ENCODE data around the gene CMTM8.

The CMTM8 gene

DNA sequence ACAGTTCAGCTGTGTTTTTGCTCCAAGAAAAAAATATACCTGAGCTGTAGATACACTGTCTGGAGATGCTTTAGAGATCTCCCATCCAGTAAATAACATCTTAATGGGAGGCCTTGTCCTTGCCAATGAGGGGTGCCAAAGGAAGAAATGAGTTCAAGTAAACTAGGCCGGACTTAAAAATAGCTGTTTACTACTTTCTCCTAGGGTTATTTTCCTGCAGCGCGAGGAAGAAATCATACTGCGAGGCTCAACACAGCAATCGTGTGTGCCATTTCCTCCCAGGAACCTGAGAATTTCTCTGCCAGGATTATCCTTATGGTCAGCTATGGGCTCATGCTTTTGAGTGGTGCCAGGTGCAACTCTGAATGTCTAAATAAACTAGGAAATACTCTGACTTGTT, 71.9 kb downstream of the CMTM8 start:
- DNase-seq, result no peak

DNA sequence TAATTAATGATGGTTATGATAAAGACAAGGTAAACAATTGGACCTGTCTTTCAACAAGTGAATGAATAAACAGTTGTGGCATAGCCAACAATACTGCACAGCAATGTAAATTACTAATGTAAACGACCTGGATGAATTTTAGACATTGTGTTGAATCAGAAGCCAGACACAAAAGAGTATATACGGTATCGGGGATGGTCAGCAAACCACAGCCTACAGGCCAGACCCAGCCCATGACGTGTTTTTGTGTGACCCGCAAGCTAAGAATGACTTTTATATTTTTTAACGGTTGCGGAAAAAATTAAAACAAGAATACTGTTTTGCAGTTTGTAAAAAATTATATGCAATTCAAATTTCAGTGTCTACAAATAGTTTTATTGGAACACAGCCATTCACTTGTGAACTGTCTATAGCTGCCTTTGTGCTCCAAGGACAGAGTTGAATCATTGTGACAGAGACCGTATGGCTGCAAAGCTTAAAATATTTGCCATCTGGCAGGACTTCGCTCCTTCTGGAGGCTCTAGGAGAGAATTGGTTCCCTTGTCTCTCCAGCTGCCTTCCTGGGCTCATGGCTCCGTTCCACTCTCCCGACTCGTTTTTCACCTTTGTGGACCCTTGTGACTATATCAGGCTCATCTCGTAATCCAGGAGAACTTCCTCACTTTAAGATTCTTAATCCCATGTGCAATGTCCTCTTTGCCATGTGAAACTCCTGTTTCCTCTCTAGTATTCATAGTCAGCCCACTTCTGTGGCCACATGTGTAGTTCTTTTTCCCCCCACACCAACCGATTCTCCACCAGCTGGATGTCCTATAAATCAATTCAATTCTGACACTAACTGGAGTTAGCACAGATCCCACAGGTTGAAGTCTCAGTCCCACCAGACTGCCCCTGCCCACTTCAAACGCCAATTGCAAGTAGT, 72.7 kb downstream of the CMTM8 start:
- no peak for DNase-seq

DNA sequence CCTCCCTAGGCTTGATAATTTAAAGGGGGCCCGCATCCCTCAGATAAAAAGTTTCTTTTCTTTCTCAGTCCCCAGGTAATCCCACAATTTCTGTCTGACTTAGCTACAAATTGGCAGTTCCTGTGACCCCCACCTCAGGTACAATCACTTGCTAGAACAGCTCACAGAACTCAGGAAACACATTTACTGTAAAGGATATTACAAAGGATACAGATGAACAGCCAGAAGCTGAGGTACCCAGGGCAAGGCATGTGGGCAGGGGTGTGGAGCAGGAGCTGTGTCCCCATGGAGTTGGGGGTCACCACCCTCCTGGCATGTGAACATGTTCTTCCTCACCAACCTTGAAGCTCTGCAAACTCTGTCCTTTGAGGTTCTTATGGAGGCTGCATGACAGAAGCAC, 73.8 kb downstream of the CMTM8 start:
- DNase-seq, result no peak

DNA sequence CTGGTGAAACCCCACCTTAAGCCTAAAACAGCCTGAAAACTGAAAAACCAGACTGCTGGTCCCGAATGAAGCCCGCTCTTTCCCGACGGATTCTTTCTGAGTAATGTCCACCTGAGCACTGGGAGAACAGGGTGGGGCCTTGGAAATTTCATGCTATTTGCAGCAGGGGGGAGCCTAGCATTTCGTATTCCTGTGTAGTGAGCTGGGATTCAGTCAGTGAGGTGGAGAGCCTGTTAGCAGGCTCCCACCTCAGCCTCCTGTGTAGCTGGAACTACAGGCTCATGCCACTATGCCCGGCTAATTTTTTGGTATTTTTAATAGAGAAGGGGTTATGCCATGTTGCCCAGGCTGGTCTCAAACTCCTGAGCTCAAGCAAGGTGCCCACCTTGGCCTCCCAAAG, 74.7 kb downstream of the CMTM8 start:
- DNase-seq, result no peak

DNA sequence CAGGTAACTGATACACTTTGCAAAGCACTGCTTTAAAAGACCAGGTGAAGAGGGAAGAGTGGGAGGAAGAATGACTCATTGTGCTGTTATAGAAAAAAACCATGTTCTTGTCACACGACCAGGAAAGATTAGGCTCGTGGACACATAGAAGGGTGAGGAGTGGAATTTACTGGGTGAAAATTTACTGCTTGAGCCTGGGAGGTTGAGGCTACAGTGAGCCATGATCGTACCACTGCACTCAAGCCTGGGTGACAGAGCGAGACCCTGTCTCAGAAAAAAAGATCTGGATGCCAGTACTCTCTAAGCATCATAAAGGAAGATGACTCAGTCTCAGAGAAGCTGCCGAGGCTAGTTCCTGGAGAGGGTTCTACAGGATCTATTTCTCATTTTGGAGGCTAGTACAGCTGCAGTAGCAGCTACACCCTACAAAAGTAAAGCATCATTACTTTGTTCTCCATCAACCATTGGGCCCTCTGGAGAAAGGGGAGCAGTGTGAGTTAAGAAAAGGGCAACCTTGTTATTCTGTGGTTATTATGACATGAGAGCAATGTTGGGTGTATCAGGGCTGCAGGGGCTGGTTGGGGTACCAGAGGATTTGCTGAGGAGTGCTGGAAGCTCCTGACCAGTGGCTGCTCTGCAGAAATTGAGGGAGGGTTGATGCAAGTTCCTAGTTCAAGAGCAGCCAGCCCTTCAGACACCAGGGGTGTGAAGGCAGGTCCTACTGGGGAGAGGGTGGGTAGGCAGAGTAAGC, 75.4 kb downstream of the CMTM8 start:
- no peak for DNase-seq

DNA sequence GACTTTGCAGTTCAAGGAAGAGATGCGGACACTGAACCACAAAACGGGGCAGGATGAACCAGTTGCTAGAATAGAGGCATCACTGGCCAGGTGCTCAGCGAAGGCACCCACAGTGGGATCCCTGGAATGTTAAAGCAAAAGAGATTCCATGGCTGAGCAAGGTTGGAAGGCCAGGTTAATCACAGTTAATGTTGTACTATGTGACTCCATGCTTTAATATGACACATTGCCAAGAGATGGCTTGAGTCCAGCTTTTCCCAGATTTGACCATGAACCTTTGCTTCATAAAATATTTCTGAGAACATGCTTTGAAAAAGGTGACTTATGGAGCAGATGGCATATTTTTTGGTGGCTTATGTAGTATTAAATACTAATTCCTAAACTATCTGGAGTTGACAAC, 77.0 kb downstream of the CMTM8 start:
- DNase-seq, result no peak

DNA sequence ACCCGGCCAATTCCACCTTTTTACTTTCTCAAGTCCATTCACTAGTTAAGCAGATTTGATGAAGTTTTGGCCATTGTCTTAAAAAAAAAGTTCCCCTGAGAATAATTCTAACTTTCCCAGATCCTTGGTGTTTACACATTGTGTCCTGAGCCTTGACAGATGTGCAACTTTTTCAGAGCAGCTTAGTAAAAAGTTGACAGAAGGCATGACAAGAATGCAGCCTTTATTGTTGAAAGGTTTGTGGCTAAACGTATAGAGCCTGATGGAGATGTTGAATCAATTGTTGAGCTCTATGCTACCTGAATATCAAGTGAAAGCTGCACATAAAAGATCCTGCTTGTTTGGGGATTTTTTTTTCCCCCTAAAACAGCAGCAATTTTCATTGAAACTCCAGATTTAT, 77.8 kb downstream of the CMTM8 start:
- DNase-seq, result no peak

DNA sequence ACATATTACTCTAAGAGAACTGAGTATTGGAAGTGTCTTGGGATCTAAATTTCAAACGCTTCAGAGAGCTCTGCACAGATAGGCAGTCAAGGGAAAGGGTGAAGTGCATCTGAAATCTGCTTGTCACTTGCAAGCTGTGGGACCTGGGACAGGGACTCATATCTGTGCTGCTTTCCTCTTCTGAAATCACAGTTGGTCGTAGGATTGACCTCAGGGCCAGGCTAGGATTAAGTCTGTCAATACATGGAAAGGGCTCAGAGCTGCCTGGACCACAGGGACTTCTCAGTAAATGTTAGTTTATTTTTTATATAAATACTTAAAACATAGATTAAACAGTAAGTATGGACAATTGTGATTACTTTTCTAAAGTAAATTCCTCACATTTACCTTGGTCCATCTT, 78.5 kb downstream of the CMTM8 start:
- DNase-seq, result no peak

DNA sequence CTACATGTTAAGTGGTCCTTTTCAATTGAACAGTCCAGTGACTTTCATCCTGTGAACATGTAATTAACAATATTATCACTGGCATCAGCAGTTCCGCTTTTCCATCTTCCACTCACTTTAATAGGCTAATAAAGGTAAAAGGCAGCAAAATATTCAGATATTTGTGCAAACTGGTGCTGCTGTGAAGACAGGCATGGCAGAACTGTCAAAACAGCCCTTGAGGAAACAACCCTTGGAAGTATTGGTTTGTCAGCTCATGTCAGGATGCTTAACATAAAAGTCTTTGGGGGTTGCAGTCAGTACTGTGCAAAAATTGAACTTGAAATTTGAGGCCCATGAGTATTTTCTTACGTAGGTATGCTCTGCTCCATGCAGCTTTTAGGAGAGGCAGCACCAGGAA, 81.1 kb downstream of the CMTM8 start:
- no peak for DNase-seq

DNA sequence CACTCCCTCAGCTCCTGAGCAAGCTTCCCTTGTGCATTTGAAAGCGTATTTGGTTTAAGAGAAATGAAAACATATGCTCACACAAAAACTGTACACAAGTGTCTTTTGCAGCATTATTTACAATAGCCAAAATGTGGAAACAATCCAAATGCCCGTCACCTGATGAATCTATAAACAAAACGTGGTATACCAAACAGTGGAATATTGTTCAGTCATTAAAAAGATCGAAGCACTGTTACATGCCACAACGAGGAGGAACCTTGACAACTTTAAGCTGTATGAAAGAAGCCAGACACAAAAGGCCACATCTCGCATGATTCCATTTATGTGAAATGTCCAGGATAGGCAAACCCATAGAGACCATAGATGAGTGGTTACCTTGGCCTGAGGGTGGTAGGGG, 81.6 kb downstream of the CMTM8 start:
- no peak for DNase-seq

DNA sequence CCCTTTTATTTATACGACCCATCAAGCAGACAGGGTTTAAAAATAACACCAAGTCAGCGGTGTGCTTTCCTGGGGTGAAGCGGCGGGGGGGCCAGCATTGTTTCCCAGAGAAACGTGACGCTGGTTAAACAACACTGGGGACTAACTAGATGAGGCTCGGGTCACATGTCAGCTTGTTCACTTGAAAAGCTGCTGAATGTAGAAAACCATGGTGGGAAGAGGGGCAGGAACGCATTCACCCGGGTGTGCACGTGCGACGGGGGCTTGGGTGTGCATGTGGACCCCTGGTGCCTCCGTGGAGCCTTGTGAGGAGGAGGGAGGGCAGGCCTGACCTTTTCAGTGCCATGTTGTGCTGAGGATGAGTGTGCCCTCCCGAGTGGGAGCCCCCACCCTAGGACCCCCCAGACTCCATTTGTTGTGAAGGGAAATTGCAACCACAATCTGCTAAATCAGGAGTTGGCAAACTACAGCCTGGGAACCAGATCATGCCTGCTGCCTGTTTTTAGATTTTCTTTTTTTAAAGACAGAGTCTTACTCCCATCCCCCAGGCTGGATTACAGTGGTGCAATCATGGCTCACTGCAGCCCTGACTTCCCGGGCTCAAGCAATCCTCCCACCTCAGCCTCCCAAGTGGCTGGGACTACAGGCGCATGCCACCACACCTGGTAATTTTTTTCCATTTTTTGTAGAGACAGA, 82.8 kb downstream of the CMTM8 start:
- DNase-seq, result no peak

DNA sequence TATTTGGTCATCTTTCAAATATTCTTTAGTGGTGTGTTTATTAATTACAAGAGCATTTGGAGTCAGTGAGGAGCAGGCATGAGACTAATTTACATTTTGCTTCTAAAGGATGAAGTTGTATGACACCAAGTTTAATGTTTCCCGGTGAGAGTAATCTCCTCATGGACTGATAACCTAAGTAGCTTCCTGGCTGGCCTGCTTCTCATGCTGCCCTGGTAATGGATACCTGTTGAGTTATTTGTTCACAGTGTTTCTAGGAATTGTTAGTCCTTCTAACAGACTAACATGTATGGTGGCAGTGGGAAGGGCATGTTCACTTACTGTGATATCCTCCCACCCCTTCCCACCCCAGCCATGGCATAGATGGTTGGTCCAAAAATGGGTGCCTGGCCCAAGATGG, 83.8 kb downstream of the CMTM8 start:
- DNase-seq, result no peak

DNA sequence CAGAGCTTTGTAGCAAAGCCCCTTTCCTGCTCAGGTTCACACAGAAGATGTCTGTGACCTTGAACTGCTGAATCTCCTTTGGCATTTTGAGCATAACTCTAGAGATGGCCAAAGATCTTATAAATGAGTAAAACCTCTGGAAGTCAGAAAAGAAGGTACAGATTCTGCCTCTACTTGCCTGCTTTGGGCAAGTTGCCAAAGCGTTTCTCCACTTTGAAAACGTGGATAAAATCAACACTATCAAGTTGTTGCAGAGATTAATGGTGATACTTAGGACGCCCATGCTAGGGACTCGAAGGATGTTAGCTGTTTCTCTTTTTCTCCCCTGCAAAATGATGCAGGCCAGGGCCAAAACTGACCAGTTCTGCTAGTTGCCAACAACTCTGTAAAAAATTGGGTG, 85.1 kb downstream of the CMTM8 start:
- DNase-seq, result no peak

DNA sequence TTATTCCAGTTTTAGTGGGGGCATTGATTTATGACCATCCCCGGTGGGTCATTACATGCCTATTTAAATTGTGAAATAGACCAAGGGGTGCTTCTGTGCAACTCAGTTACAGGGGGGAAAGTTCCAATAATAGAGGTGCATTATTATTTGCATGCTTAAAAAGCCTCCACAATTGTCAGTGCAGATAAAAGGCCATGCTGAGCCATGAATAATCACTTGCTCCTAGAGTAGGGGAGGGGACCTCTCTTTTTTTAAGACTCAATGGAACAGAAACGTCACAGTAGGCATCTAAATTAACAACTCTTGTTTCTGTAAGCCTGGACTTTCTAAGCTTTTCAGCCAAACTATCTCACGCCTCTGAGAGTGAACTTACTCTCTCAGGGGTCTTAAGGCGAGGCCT, 86.7 kb downstream of the CMTM8 start:
- DNase-seq, result no peak

DNA sequence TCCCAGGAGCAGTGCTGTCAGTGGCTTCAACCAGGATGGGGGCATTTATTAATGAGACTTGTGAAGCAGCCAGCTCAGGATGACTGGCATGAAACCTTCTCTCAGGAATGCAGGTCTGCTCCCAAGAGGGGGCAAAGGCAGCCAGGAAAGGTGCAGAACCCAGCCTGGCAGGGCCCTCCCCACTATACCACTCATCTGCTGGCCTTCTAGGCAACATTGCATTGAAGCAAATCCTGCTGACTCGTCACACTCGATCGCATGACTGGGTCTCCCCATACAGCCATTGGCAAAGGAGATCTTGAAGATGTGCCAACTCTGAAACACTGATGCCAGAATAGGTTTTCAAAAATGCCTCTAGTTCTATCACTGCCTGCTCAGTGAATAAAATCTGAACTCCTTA, 87.4 kb downstream of the CMTM8 start:
- no peak for DNase-seq

DNA sequence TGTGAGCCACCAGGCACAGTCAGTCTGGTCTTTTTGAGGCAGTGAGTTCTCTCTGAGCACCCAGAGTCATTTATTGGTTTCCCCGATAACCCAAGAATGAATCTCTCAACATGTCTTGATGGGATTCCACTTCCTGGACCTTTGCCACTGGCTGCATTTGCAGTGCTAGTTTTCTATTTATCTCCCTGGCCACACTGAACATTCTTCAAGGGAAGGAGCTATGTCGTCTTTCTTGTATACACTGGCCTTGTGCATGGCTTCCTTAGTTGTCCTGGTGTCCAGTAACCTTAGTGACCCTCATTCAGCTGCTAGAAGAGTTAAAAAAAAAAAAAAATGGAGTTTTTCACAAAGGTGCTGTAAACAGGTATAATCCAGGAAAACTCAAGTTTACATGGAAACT, 88.3 kb downstream of the CMTM8 start:
- no peak for DNase-seq

DNA sequence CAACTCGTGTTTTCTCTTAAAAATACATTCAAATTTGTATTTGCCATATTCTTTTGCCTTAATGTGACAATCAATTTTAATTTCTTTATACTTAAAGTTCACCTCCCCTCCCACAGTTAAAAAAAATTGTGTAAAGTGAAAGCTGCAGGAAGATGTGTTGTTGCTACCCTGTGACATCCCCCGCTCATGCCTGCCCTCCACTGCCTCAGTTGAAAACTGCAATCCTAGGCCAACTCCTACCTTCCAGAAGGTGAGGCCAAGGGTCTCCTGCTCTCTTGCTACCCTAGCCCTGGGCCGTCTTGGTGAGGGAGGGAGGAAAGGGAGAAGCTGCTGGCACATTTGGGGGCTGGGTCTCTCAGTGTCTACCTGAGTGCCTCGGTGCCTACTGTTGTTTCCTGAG, 96.2 kb downstream of the CMTM8 start:
- no peak for DNase-seq

DNA sequence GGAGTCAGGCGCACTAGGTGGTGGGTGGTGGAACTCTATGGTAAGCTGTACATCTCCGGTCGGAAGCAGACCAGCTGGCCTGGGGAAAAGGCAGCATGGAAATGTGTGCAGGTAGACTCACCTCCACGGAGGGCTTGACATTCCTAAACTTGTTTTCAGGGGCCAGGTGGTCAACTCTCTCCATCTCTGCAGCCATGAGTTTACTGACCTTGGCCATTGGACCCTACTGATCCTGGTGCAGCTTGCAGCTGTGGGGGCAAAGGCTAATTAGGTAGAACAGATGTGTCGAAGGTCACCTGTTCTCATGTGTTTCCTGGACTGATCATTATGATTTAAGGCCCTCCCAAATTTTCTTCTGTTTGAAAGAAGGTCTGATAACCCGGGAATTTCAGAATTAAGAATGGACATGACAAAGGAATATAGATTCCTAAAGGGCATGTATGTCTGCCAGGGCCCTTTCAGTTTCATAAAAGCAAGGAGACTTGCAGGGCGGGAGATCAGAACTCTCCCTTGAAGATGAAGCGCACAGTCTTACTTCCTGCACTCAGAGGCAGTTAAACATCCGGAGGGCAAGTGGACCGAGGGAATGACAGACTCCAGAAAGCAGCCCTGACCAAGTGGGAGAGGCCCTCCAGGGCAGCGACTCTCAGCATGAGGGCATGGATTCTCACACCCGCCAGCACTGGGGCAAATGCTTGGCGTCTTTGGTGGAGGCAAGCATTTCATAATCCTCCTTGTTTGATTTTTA, 97.1 kb downstream of the CMTM8 start:
- no peak for DNase-seq

DNA sequence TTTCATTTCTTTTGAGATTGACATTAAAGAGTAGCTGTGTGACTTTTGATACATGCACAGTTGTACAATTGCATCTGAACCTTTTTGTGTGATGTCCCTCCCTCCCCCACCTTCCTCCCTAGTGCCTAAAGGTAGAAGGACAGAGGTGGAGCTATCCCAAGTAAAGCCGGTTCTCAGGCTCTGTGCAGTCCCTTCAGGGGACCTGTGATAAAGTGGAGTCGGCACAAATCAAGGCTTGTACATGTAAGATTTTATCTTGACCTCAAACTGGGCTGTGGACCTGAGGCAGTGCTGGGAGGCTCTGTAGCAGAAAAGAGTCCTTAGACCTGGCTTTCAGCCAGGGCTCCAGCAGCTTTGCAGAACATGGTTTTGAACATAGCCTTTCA, 97.6 kb downstream of the CMTM8 start:
- no peak for DNase-seq

DNA sequence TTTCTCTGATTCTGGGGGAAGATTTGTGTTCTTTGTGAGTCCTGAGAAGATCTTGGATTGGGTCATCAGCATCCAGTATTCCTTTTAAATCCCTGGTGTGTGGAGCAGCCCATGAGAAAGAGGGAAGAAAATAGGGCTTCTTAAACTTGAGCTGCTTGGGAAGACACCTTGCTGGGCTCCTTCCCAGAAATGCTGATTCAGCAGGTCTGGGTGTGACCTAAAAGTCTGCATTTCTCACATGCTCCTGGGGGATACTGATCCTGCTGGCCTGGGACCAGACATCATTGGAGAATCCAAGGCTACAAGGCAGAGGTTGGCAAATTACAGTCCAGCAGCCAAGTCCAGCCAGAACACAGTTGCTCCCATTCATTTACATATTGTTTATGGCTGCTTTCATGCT, 99.0 kb downstream of the CMTM8 start:
- no peak for DNase-seq

DNA sequence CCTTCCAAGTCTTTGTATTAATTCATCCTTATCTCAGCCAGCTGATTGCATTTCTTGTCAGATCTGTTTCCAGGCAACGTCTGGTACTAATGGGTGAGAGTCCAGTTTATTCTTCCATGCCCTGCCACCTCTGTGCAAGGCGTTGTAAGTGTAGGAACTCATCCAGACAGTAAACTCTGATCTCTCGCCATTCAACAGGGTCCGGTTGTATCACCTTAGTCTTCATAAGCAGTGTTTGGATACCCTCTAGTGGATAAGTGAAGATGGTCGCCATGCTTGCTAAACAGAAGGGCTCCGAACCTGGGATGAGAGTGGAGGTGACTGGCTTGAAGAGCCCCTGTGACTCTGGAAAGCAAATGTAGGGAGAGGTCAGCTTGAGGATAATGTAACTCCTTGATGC, 101.6 kb downstream of the CMTM8 start:
- DNase-seq, result no peak

DNA sequence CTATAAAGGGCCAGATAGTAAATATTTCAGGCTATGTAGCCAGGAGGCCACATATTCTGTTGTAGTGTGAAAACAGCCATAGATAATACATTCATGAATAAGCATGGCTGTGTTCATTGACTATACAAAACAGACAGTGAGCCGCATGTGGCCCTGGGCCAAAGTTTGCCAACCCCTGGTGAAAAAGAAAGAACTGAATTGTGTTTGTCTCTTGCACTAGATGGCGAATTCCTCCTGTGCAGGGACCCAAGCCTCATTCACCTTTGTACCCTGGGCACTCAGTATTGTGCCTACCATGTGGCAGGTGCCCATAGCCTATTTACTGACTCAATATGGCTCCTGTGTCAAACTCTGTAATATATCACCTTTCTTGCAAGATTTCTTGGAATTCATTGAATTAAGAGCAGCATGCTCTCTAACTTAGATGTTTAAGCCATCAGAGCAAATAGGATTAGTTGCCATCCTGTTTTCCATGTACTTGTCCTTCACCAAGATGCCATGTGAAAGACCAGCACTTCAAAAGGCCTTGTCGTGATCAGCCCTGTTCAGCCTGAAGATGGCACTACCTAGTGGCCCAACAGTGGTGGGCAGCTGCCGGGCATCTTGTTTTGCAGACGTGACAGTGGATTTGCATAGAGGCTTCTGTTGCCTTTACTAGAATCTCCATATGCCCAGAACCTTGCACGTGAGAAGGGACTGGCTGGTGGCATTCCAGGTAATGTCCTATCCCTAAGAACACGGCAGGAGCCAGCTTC, 102.3 kb downstream of the CMTM8 start:
- no peak for DNase-seq
